Neural cell (in vitro differentiated cells): ENCODE data around the gene CADM3. TPM values are rescaled to one million over a fixed set of nuclear protein-coding genes. Genes with fewer than 3 reads are reported as not detected.

Experiments used
- H2AFZ ChIP-seq: fragments of 200-600, 300-800 bp; sonication (generic), shearing (Covaris generic); 2 replicates; pipeline ENCODE4 v1.6.0; 2014; ENCODE audit warnings: low read depth, mild to moderate bottlenecking, antibody characterized with exemption, low read length, moderate library complexity
- H3F3A ChIP-seq: fragments of 200-600 bp; shearing (Covaris generic); 2 replicates; pipeline ENCODE4 v1.6.1; 2016; ENCODE audit warnings: mild to moderate bottlenecking, moderate library complexity, mixed read lengths, antibody characterized with exemption, low read length; ENCODE audit not compliant: insufficient read depth, poor library complexity, severe bottlenecking
- H3K27ac ChIP-seq: fragments of 200-600, 300-800 bp; sonication (generic), shearing (Covaris generic); 2 replicates; pipeline ENCODE4 v1.5.1; 2014; ENCODE audit warnings: mild to moderate bottlenecking, low read length, moderate library complexity
- H3K27me3 ChIP-seq: fragments of 300-800, 200-600 bp; sonication (generic), shearing (Covaris generic); 2 replicates; pipeline ENCODE4 v1.6.0; 2014; ENCODE audit warnings: mild to moderate bottlenecking, low read depth, low read length, moderate library complexity; ENCODE audit not compliant: insufficient read depth
- H3K36me3 ChIP-seq: fragments of 300-800, 200-600 bp; sonication (generic), shearing (Covaris generic); 2 replicates; pipeline ENCODE4 v1.5.1; 2014; ENCODE audit warnings: mild to moderate bottlenecking, antibody characterized with exemption, low read length, moderate library complexity; ENCODE audit not compliant: insufficient read depth
- H3K4me2 ChIP-seq: fragments of 300-800, 200-600 bp; sonication (generic), shearing (Covaris generic); 2 replicates; pipeline ENCODE4 v1.6.0; 2014; ENCODE audit warnings: mild to moderate bottlenecking, low read length
- H3K4me3 ChIP-seq: fragments of 300-800, 200-600 bp; sonication (generic), shearing (Covaris generic); 2 replicates; pipeline ENCODE4 v1.5.1; 2014; ENCODE audit warnings: mild to moderate bottlenecking, low read length, moderate library complexity
- H3K79me2 ChIP-seq: fragments of 200-600 bp; shearing (Covaris generic); replicated peaks from 2 replicates; pipeline ENCODE4 v1.6.0; 2014; ENCODE audit warnings: mild to moderate bottlenecking, low read length, moderate library complexity; ENCODE audit not compliant: insufficient read depth
- H3K9ac ChIP-seq: fragments of 300-800, 200-600 bp; sonication (generic), shearing (Covaris generic); 2 replicates; pipeline ENCODE4 v1.6.1; 2016; ENCODE audit warnings: mild to moderate bottlenecking, low read length, mixed read lengths
- H3K9me2 ChIP-seq: fragments of 200-600 bp; shearing (Covaris generic); 2 replicates; pipeline ENCODE4 v1.6.1; 2016; ENCODE audit warnings: mild to moderate bottlenecking, low read length, mixed read lengths; ENCODE audit not compliant: insufficient read depth
- H3K9me3 ChIP-seq: fragments of 200-600, 300-800 bp; sonication (generic), shearing (Covaris generic); 2 replicates; pipeline ENCODE4 v1.6.1; 2016; ENCODE audit warnings: mild to moderate bottlenecking, mixed run types, low read length, moderate library complexity, mixed read lengths
- H4K20me1 ChIP-seq: fragments of 200-600 bp; shearing (Covaris generic); 2 replicates; pipeline ENCODE4 v1.6.1; 2016; ENCODE audit warnings: mild to moderate bottlenecking, mixed run types; ENCODE audit not compliant: insufficient read depth
- CTCF ChIP-seq: fragments of 450-650 bp; IDR thresholded peaks from 2 replicates; pipeline ENCODE4 v1.5.1; 2014; ENCODE audit warnings: antibody characterized with exemption, mild to moderate bottlenecking, moderate library complexity; ENCODE audit not compliant: poor library complexity, severe bottlenecking
- EP300 ChIP-seq: fragments of 450-650 bp; conservative IDR thresholded peaks from 2 replicates; pipeline ENCODE4 v1.6.1; 2014; ENCODE audit warnings: antibody characterized with exemption, mild to moderate bottlenecking, moderate library complexity; ENCODE audit not compliant: poor library complexity, severe bottlenecking
- EZH2 ChIP-seq: fragments of 200-600, 300-800 bp; shearing (Covaris generic), sonication (generic); IDR thresholded peaks from 2 replicates; pipeline ENCODE4 v1.6.1; 2014; ENCODE audit warnings: antibody characterized with exemption, low read length, borderline replicate concordance, mild to moderate bottlenecking; ENCODE audit not compliant: insufficient read depth, poor library complexity, severe bottlenecking
- MXI1 ChIP-seq: fragments of 450-650 bp; conservative IDR thresholded peaks from 2 replicates; pipeline ENCODE4 v1.6.1; 2014; ENCODE audit warnings: antibody characterized with exemption, mild to moderate bottlenecking; ENCODE audit not compliant: poor library complexity, severe bottlenecking
- POLR2AphosphoS5 ChIP-seq: IDR thresholded peaks from 2 replicates; pipeline ENCODE4 v1.6.1; 2012
- RAD21 ChIP-seq: fragments of 450-650 bp; conservative IDR thresholded peaks from 2 replicates; pipeline ENCODE4 v1.6.1; 2014; ENCODE audit warnings: antibody characterized with exemption, mild to moderate bottlenecking, moderate library complexity
- SMC3 ChIP-seq: fragments of 450-650 bp; conservative IDR thresholded peaks from 2 replicates; pipeline ENCODE4 v1.6.1; 2014; ENCODE audit warnings: antibody characterized with exemption, mild to moderate bottlenecking, moderate library complexity; ENCODE audit not compliant: poor library complexity
- TAF1 ChIP-seq: IDR thresholded peaks from 2 replicates; pipeline ENCODE4 v1.6.1; 2012; ENCODE audit warnings: low read depth
- polyA plus RNA-seq: library from polyadenylated mRNA; depleted of rRNA; stranded (reverse); fragments of >200 nt; gene quantifications from 2 replicates; pipeline ENCODE4 v1.2.3, GENCODE V29; 2014
- TF ChIP-seq, protein P1 (sequence below): IDR thresholded peaks from 2 replicates; pipeline ENCODE4 v1.6.1; 2012; ENCODE audit warnings: borderline replicate concordance

Gene CADM3
- polyA plus RNA-seq, 1 donor from 2014 or later: 81.7 TPM

DNA sequence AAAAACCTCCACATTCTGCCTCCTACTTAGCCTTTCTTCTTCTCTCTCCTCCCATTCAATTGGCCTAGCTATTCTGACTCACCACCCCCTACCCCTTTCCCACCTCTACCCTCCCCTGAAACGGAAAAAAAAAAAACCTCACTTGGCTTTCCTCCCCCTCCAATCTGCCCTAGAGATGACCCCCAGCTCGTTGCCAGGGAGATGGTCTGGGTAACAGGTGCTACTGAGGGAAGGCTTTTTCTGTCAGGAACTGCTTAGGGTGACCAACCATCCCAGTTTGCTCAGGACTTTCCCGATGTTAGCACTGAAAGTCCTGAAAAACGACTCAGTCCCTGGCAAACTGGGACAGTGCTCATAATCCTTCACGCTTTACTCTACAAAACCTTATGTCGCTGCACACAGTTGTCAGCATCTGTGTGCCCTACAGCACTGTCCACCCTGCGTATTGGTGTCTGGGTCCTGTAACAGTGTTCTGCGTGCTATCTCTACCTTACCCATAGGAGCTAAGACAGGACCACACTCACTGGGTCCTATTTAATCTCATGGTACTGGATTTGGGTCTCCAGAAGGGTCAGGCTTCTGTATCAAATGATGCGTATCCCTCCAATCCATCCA lies 7.7 kb upstream of the CADM3 start:
- H3K79me2 ChIP-seq: no peaks in the 10 kb centered on the region

GRCh38 chr1:159168043-159168442 lies 3.4 kb upstream of the CADM3 start:
- Histone ChIP-seq H3K4me2 (no peak overlapping the region), H3F3A (no peaks in the 10 kb centered on the region), H3K4me3 (no peak overlapping the region), H3K27me3 (no peaks in the 10 kb centered on the region), H3K9me3 (no peaks in the 10 kb centered on the region), H3K79me2 (peaks cover 10% of the 10 kb centered on the region), H2AFZ (no peak overlapping the region), H3K27ac (no peak overlapping the region), H4K20me1 (no peaks in the 10 kb centered on the region), H3K9me2 (no peaks in the 10 kb centered on the region), H3K9ac (no peak overlapping the region), H3K36me3 (no peaks in the 10 kb centered on the region)
- TF ChIP-seq EZH2 (no peak), MXI1 (no peak), POLR2AphosphoS5 (no peak), RAD21 (no peak), TAF1 (no peak), EP300 (no peak), SMC3 (no peak), CTCF (no peak)
- TF ChIP-seq, protein P1, sequence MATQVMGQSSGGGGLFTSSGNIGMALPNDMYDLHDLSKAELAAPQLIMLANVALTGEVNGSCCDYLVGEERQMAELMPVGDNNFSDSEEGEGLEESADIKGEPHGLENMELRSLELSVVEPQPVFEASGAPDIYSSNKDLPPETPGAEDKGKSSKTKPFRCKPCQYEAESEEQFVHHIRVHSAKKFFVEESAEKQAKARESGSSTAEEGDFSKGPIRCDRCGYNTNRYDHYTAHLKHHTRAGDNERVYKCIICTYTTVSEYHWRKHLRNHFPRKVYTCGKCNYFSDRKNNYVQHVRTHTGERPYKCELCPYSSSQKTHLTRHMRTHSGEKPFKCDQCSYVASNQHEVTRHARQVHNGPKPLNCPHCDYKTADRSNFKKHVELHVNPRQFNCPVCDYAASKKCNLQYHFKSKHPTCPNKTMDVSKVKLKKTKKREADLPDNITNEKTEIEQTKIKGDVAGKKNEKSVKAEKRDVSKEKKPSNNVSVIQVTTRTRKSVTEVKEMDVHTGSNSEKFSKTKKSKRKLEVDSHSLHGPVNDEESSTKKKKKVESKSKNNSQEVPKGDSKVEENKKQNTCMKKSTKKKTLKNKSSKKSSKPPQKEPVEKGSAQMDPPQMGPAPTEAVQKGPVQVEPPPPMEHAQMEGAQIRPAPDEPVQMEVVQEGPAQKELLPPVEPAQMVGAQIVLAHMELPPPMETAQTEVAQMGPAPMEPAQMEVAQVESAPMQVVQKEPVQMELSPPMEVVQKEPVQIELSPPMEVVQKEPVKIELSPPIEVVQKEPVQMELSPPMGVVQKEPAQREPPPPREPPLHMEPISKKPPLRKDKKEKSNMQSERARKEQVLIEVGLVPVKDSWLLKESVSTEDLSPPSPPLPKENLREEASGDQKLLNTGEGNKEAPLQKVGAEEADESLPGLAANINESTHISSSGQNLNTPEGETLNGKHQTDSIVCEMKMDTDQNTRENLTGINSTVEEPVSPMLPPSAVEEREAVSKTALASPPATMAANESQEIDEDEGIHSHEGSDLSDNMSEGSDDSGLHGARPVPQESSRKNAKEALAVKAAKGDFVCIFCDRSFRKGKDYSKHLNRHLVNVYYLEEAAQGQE: no peak

More for the DNA sequence above, 7.7 kb upstream of the CADM3 start:
- H3K27me3 ChIP-seq: no peaks in the 10 kb centered on the region
- H3K9me2 ChIP-seq: no peaks in the 10 kb centered on the region
- TF ChIP-seq EZH2 (no peak), RAD21 (no peak), EP300 (no peak), MXI1 (no peak), CTCF (no peak)
- TF ChIP-seq, protein P1: no peak
- no peak overlapping the region for H3K9ac ChIP-seq
- no peak overlapping the region for H3K27ac ChIP-seq
- no peak overlapping the region for H2AFZ ChIP-seq
- H3K9me3 ChIP-seq: no peaks in the 10 kb centered on the region
- no peaks in the 10 kb centered on the region for H4K20me1 ChIP-seq
- H3K36me3 ChIP-seq: no peaks in the 10 kb centered on the region
- H3K4me3 ChIP-seq: no peak overlapping the region
- no peaks in the 10 kb centered on the region for H3F3A ChIP-seq
- H3K4me2 ChIP-seq: no peak overlapping the region
